ENCODE data around the gene ARHGAP24. TPM values are rescaled to one million over a fixed set of nuclear protein-coding genes. Genes with fewer than 3 reads are reported as not detected.

ARHGAP24 gene
- total and polyA plus RNA-seq, 2 donors (not counting 3 experiments of a cell fraction or from before 2014, with no cell fraction given): 52.1 to 79.4 TPM

GRCh38 chr4:85548841-85549240 lies 73.9 kb downstream of the ARHGAP24 start:
- intact Hi-C loops (cut with micrococcal nuclease) (no loop called here), dilution Hi-C loops (cut with MboI; ENCODE audit: extremely low pct_ligation_motif_present, low sequenced_read_pairs) (no loop called here)
- no peaks in the 10 kb centered on the region for H3K27me3 ChIP-seq (ENCODE audit: control insufficient read depth in 2 of 2, insufficient read depth in 2 of 2, low read length in 2 of 2)
- H4K20me1 ChIP-seq (replicated peaks; ENCODE audit: control insufficient read depth, extremely low read depth, insufficient read depth, low read length): no peaks in the 10 kb centered on the region
- no peak overlapping the region for H3K9ac ChIP-seq (replicated peaks; ENCODE audit: extremely low read depth, insufficient read depth, low read length)
- H3K4me2 ChIP-seq (ENCODE audit: insufficient read depth, low read length): no peak overlapping the region
- no TSS peak for BruUV-seq (replicated peaks)
- H2AFZ ChIP-seq (ENCODE audit: low read depth, low read length): no peak overlapping the region
- ChIA-PET CTCF (no interaction called here), POLR2A (no interaction called here)
- no peaks in the 10 kb centered on the region for H3K9me3 ChIP-seq (replicated peaks; ENCODE audit: control insufficient read depth, insufficient read depth, low read length)
- H3K27ac ChIP-seq (ENCODE audit: insufficient read depth, low read depth, low read length): no peak overlapping the region
- no peaks in the 10 kb centered on the region for H3K4me1 ChIP-seq (ENCODE audit: control insufficient read depth, extremely low read depth, insufficient read depth, low read length)
- H3K9me1 ChIP-seq (replicated peaks; ENCODE audit: control insufficient read depth, extremely low read depth, insufficient read depth, low read length): no peaks in the 10 kb centered on the region
- H3K79me2 ChIP-seq (ENCODE audit: control insufficient read depth, insufficient read depth, low read length): no peaks in the 10 kb centered on the region
- no peak overlapping the region for H3K4me3 ChIP-seq (replicated peaks in 1 of 3; ENCODE audit: insufficient read depth in 1 of 3, low read depth in 1 of 3, low read length in 3 of 3)
- no peak for FAIRE-seq
- no peaks in the 10 kb centered on the region for H3K36me3 ChIP-seq (ENCODE audit: control insufficient read depth in 2 of 2, extremely low read depth in 1 of 2, insufficient read depth in 2 of 2, low read length in 2 of 2)
- no peak for DNase-seq (ENCODE audit: low read depth, low spot score)
- no peak for TF ChIP-seq EZH2 (IDR thresholded peaks at IDR 0.05; ENCODE audit: borderline replicate concordance, low read depth, low read length, severe bottlenecking)
- no peak for TF ChIP-seq FOS (IDR thresholded peaks at IDR 0.05; ENCODE audit: borderline replicate concordance, insufficient read depth, low read length)
- TF ChIP-seq POLR2AphosphoS5 (IDR thresholded peaks at IDR 0.05; ENCODE audit: insufficient read depth, low read depth, low read length): no peak
- TF ChIP-seq, protein P1, sequence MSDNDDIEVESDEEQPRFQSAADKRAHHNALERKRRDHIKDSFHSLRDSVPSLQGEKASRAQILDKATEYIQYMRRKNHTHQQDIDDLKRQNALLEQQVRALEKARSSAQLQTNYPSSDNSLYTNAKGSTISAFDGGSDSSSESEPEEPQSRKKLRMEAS (IDR thresholded peaks at IDR 0.05; ENCODE audit: insufficient read depth, insufficient read length): no peak
- TF ChIP-seq POLR2A (IDR thresholded peaks at IDR 0.05; ENCODE audit: low read depth, low read length): no peak
- TF ChIP-seq JUN (IDR thresholded peaks at IDR 0.05; ENCODE audit: borderline replicate concordance, insufficient read depth, insufficient read length, low read depth): no peak
- TF ChIP-seq MYC (IDR thresholded peaks at IDR 0.05; ENCODE audit: low read depth, low read length): no peak
- no peak for TF ChIP-seq GATA2 (IDR thresholded peaks at IDR 0.05; ENCODE audit: insufficient read depth, insufficient read length, low read depth, low read length)
- TF ChIP-seq CTCF (IDR thresholded peaks at IDR 0.05; ENCODE audit: extremely low read depth in 1 of 2, insufficient read depth in 1 of 2, low read depth in 1 of 2, low read length in 2 of 2): no peak

All from endothelial cell of umbilical vein (primary cell).